ACC112 (cell line): ENCODE results near the gene ZNF787.
A peak's percentile ranks its signal among the peaks of the same experiment; 100 is the strongest.

Experiments used
- H2AFZ ChIP-seq: fragments of 200-600 bp; sonication (generic); one replicate; pipeline ENCODE4 v1.6.0; 2017; ENCODE audit warnings: antibody characterized with exemption, low read length; ENCODE audit not compliant: unreplicated experiment
- H3K27ac ChIP-seq: fragments of 200-600 bp; sonication (generic); 2 replicates; pipeline ENCODE4 v1.5.1; 2014; ENCODE audit warnings: low read depth, mild to moderate bottlenecking, antibody characterized with exemption, low read length, moderate library complexity
- H3K27me3 ChIP-seq: fragments of 200-600 bp; sonication (generic); 2 replicates; pipeline ENCODE4 v1.6.1; 2014; ENCODE audit warnings: mild to moderate bottlenecking, antibody characterized with exemption, low read length, moderate library complexity, mixed read lengths; ENCODE audit not compliant: insufficient read depth
- H3K36me3 ChIP-seq: fragments of 200-600 bp; sonication (generic); 2 replicates; pipeline ENCODE4 v1.6.1; 2016; ENCODE audit warnings: mild to moderate bottlenecking, antibody characterized with exemption, low read length, moderate library complexity, mixed read lengths; ENCODE audit not compliant: insufficient read depth
- H3K4me1 ChIP-seq: fragments of 200-600 bp; sonication (generic); one replicate; pipeline ENCODE4 v1.6.1; 2016; ENCODE audit warnings: low read length, mixed read lengths; ENCODE audit not compliant: insufficient read depth, unreplicated experiment, control insufficient read depth
- H3K4me3 ChIP-seq: fragments of 200-600 bp; sonication (generic); 2 replicates; pipeline ENCODE4 v1.5.1; 2014; ENCODE audit warnings: mild to moderate bottlenecking, low read depth, low read length
- H3K79me2 ChIP-seq: fragments of 200-600 bp; sonication (generic); one replicate; pipeline ENCODE4 v1.6.0; 2016; ENCODE audit warnings: low read length; ENCODE audit not compliant: control insufficient read depth, unreplicated experiment, insufficient read depth

The ZNF787 gene

DNA sequence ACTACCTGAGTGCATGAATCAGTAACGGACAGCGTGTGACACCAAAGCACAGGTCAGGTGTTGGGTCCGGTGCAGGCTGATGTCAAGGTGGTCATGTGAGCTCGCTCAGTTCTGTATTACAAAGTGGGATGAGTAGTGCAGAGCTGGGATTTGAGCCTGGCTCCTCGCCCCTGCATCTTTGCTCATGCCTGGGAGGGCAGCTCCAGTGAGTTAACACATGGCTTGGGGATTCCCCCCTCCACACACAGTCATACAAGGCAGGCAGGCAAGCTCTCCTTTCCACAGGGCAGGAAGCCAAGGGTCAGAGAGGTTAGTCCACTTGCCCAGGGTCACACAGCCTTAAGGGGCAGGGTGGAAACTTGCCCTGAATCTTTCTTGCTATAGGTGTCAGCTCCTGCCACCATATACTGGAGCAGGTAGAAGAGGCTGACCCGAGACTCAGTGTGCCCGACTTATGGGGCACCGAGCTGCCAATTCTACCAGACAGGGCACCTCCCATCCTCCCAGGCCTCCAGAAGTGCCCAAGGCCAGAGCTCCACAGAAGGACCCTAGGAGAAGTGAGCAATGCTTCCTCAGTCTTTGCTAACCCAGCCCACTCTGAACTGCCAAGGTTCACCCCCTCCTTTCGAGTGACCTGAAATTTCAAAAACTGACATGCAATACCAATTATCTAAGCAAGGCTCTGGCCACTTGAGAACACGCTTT is 35.4 kb downstream of the ZNF787 start:
- Histone ChIP-seq H2AFZ (no peak overlapping the region), H3K27ac (no peak overlapping the region), H3K27me3 (no peaks in the 10 kb centered on the region), H3K4me3 (no peak overlapping the region), H3K79me2 (peaks cover 7% of the 10 kb centered on the region), H3K36me3 (no peaks in the 10 kb centered on the region), H3K4me1 (no peaks in the 10 kb centered on the region)

- Histone ChIP-seq H3K27me3 (no peaks in the 10 kb centered on the region), H3K4me3 (no peak overlapping the region), H2AFZ (no peak overlapping the region), H3K36me3 (no peaks in the 10 kb centered on the region), H3K27ac (no peak overlapping the region), H3K4me1 (no peaks in the 10 kb centered on the region), H3K79me2 (peaks cover 7% of the 10 kb centered on the region)
These were observed 36.1 kb downstream of the ZNF787 start for GRCh38 chr19:56084835-56085536.

DNA sequence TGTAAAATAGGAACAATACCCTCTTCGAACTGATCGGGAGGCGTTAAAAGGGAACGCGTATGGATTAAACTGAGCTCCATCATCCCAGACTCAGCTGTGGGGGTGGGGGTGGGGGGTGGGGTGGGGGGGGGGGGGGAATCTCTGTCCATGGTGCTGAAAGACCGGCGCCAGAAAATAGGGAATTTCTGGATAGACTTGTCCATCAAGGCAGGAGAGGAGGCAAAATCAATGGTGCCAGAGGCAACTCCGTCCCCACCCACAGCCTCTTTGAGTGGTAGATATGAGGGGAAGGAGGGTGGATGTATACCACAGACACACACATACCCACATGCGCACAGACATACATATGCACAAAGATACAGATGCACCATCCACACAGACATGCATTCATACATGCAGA is 37.4 kb downstream of the ZNF787 start:
- Histone ChIP-seq H2AFZ (no peak overlapping the region), H3K4me3 (no peak overlapping the region), H3K4me1 (no peaks in the 10 kb centered on the region), H3K27ac (no peak overlapping the region), H3K27me3 (no peaks in the 10 kb centered on the region), H3K79me2 (no peaks in the 10 kb centered on the region), H3K36me3 (no peaks in the 10 kb centered on the region)

GRCh38 chr19:56080669-56081401 is 40.3 kb downstream of the ZNF787 start:
- Histone ChIP-seq H3K4me1 (no peaks in the 10 kb centered on the region), H3K27me3 (no peaks in the 10 kb centered on the region), H3K79me2 (no peaks in the 10 kb centered on the region), H3K36me3 (no peaks in the 10 kb centered on the region), H3K27ac (no peak overlapping the region), H2AFZ (no peak overlapping the region), H3K4me3 (peak overlapping the region; percentile 69)

DNA sequence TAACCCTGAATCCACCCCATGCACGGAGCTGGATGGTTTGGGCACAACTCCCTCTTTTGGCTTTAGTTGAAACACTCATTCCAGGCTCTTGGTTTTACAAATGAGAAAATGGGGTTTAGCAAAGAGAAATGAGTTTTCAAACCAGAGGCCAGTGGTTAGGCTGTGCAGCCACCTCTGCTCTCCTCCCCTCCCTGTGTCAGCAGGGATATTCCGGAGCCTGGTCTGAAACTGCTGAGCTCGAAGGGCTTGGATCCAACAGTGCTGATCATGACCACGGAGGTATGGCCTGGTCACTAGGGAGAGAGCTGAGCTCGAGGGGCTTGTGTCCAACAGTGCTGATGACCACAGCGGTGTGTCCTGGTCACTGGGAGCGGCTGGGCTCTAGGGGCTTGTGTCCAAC is 41.5 kb downstream of the ZNF787 start:
- Histone ChIP-seq H3K27ac (no peak overlapping the region), H3K4me3 (no peak overlapping the region), H3K4me1 (no peaks in the 10 kb centered on the region), H3K36me3 (no peaks in the 10 kb centered on the region), H3K27me3 (no peaks in the 10 kb centered on the region), H2AFZ (no peak overlapping the region), H3K79me2 (no peaks in the 10 kb centered on the region)

GRCh38 chr19:56076498-56076897 is 44.6 kb downstream of the ZNF787 start:
- H2AFZ ChIP-seq = no peak overlapping the region
- no peaks in the 10 kb centered on the region for H3K36me3 ChIP-seq
- H3K27me3 ChIP-seq = no peaks in the 10 kb centered on the region
- no peaks in the 10 kb centered on the region for H3K79me2 ChIP-seq
- no peak overlapping the region for H3K27ac ChIP-seq
- H3K4me3 ChIP-seq = no peak overlapping the region
- H3K4me1 ChIP-seq = no peaks in the 10 kb centered on the region

DNA sequence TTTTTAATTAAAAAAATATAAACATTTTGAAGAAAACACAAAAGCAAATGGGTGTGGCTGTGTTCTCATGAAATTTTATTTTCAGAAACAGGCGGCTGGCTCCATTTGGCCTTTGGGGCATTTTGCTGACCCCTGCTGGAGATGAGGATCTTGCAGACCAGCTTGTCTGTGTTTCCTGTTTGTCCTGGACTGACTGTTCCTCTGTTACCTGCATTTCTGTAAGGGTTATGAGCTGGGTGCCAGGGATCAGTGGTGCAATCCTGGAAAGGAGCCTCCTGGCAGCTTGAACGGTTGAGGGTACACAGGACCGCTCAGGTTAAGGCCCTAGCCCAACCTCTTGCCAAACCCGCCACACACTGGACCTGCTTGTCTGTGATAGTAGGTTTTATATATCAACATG is 49.9 kb downstream of the ZNF787 start:
- H3K4me3 ChIP-seq = no peak overlapping the region
- H2AFZ ChIP-seq = no peak overlapping the region
- no peaks in the 10 kb centered on the region for H3K79me2 ChIP-seq
- H3K36me3 ChIP-seq = no peaks in the 10 kb centered on the region
- H3K27me3 ChIP-seq = no peaks in the 10 kb centered on the region
- H3K27ac ChIP-seq = no peak overlapping the region
- no peaks in the 10 kb centered on the region for H3K4me1 ChIP-seq

- no peak overlapping the region for H3K4me3 ChIP-seq
- no peaks in the 10 kb centered on the region for H3K36me3 ChIP-seq
- H3K79me2 ChIP-seq = no peaks in the 10 kb centered on the region
- no peaks in the 10 kb centered on the region for H3K4me1 ChIP-seq
- H3K27ac ChIP-seq = no peak overlapping the region
- no peak overlapping the region for H2AFZ ChIP-seq
- H3K27me3 ChIP-seq = no peaks in the 10 kb centered on the region
These were observed 51.5 kb downstream of the ZNF787 start for GRCh38 chr19:56069642-56070041.

DNA sequence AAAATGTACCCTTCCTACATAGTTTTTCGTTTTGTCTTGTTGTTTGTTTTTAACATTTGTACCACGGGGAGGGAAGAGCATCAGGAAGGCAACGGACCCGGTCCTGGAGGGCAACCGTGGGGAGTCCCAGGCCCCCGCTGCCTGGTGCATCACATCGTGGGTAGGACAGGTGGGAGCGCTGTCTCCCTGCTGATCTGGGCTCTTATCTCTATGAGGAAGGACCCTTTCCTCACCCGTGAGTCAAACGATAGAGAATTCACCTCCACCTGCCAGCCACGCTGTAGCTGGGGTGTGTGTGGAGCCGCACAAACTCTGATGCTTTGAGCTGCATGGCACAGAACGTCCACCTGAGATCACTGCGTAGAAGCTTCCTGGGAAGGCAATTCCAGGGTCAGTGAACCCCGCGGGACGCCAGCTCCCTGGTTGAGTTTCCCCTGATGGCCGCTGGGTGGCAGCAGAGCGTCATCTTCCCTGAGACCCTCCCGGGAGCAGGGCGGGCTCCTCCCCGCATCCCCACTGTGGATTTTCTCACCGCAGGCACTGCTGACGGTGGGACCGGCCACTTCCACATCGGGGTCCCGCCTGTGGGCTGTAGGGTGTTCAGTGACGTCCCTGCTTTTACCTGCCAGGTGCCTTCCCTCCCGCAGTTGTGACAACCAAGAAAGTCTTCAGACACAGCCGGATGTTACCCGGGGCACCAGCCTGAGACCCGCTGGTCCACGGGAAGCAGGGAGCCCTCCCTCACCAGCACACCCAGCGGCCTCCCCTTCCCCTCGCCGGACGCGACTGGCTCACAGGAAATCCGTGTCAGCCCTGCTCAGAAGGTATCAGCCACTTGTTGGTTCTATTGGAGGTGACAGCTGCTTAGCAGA is 54.7 kb downstream of the ZNF787 start:
- H2AFZ ChIP-seq = peak overlapping the region; percentile 45
- H3K27me3 ChIP-seq = no peaks in the 10 kb centered on the region; the same call in 1 of the 2 replicates
- H3K4me3 ChIP-seq = peak overlapping the region; percentile 54; the same call in 1 of the 2 replicates
- no peak overlapping the region for H3K27ac ChIP-seq
- H3K79me2 ChIP-seq = no peaks in the 10 kb centered on the region
- no peaks in the 10 kb centered on the region for H3K4me1 ChIP-seq
- H3K36me3 ChIP-seq = no peaks in the 10 kb centered on the region

GRCh38 chr19:56053596-56053995 is 67.5 kb downstream of the ZNF787 start:
- Histone ChIP-seq H3K79me2 (no peaks in the 10 kb centered on the region), H3K36me3 (no peaks in the 10 kb centered on the region), H3K27ac (no peak overlapping the region), H3K27me3 (no peaks in the 10 kb centered on the region), H3K4me1 (no peaks in the 10 kb centered on the region), H3K4me3 (no peak overlapping the region), H2AFZ (no peak overlapping the region)
